Forelimb muscle (tissue), 1 donor: ENCODE data around the gene C3orf38. TPM values are rescaled to one million over a fixed set of nuclear protein-coding genes. Genes with fewer than 3 reads are reported as not detected.
"Not testable (repeated sequence)": the region's sequence is repeated elsewhere in the genome, so short reads cannot be mapped to it uniquely, and the experiment has no call there.

ENCODE experiments used
- DNase-seq: peaks from one replicate; pipeline ENCODE4 v3.0.0-alpha.2; 2013; ENCODE audit warnings: low read depth
- polyA plus RNA-seq: library from polyadenylated mRNA; unstranded; fragments of 120-200 nt; gene quantifications from one replicate; pipeline ENCODE4 v1.2.1, GENCODE V29; 2013; ENCODE audit not compliant: insufficient read length

The C3orf38 gene
- polyA plus RNA-seq, 1 donor, result 15.0 TPM

GRCh38 chr3:88152841-88153240 is 3.1 kb downstream of the C3orf38 start:
- no peak for DNase-seq

GRCh38 chr3:88166419-88166971 is 16.7 kb downstream of the C3orf38 start:
- DNase-seq, result no peak

GRCh38 chr3:88167173-88167572 is 17.4 kb downstream of the C3orf38 start:
- no peak for DNase-seq

- no peak for DNase-seq
Measured at GRCh38 chr3:88167704-88168103, 17.9 kb downstream of the C3orf38 start.

GRCh38 chr3:88168171-88168570 is 18.4 kb downstream of the C3orf38 start:
- DNase-seq, result no peak

- no peak for DNase-seq
Measured at GRCh38 chr3:88180398-88180999, 30.7 kb downstream of the C3orf38 start.

GRCh38 chr3:88182165-88182918 is 32.6 kb downstream of the C3orf38 start:
- DNase-seq, result not testable (repeated sequence)

GRCh38 chr3:88188436-88188835 is 38.7 kb downstream of the C3orf38 start:
- DNase-seq, result no peak

- DNase-seq, result no peak
Measured at GRCh38 chr3:88189361-88189810, 39.6 kb downstream of the C3orf38 start.

- DNase-seq, result no peak
Measured at GRCh38 chr3:88191872-88192409, 42.2 kb downstream of the C3orf38 start.

GRCh38 chr3:88192631-88193030 is 42.9 kb downstream of the C3orf38 start:
- DNase-seq, result no peak

- no peak for DNase-seq
Measured at GRCh38 chr3:88195951-88196434, 46.2 kb downstream of the C3orf38 start.

GRCh38 chr3:88198121-88198520 is 48.4 kb downstream of the C3orf38 start:
- DNase-seq, result no peak

- peak; percentile 65 for DNase-seq
Measured at GRCh38 chr3:88203642-88204055, 53.9 kb downstream of the C3orf38 start.

Other genes starting within 250 kb of the C3orf38 start
- 81.1 TPM for gene CGGBP1, start 91.0 kb upstream of the C3orf38 start, polyA plus RNA-seq
- 10.0 TPM for gene ZNF654, start 90.7 kb upstream of the C3orf38 start, polyA plus RNA-seq